Measurements from ENCODE around the gene BROX. TPM values are rescaled to one million over a fixed set of nuclear protein-coding genes. Genes with fewer than 3 reads are reported as not detected.
A peak's percentile ranks its signal among the peaks of the same experiment; 100 is the strongest.
"Not testable (repeated sequence)": the region's sequence is repeated elsewhere in the genome, so short reads cannot be mapped to it uniquely, and the experiment has no call there.

The BROX gene
- total RNA-seq, result 10 to 100 TPM; 24.3 to 37.3 TPM

- Histone ChIP-seq H3K4me3 (peak within 1 kb of the TSS; percentile 85 to 90), H3K27me3 (no peaks in the 10 kb centered on the region), H3K36me3 (peaks cover 14% of the 10 kb centered on the region), H3K4me1 (peaks cover 0 to 18% of the 10 kb centered on the region in 2 donors), H3K9me3 (no peaks in the 10 kb centered on the region), H3K27ac (peak within 1 kb of the TSS; percentile 94 to 99)
- TF ChIP-seq CTCF (IDR thresholded peaks at IDR 0.05), result no peak
- peak; percentile 93 for DNase-seq (ENCODE audit: low spot score)
Observed at GRCh38 chr1:222712253-222713090, at the start of gene BROX, which contains the start of gene AIDA. BROX (plus strand) TSS chr1:222712564; CDS start chr1:222715700, 3,136 bp downstream. AIDA (minus strand) TSS chr1:222712491; CDS start chr1:222712317, 174 bp downstream.

GRCh38 chr1:222663431-222663934 is 48.9 kb upstream of the BROX start:
- no peaks in the 10 kb centered on the region for H3K27me3 ChIP-seq
- H3K27ac ChIP-seq, result no peak overlapping the region
- H3K36me3 ChIP-seq, result peaks cover 77% of the 10 kb centered on the region
- TF ChIP-seq CTCF (IDR thresholded peaks at IDR 0.05), result no peak
- H3K4me3 ChIP-seq, result no peak overlapping the region
- no peaks in the 10 kb centered on the region for H3K4me1 ChIP-seq
- H3K9me3 ChIP-seq, result no peaks in the 10 kb centered on the region
- DNase-seq (ENCODE audit: low spot score), result no peak

- Histone ChIP-seq H3K4me3 (no peak overlapping the region), H3K27ac (no peak overlapping the region), H3K4me1 (no peaks in the 10 kb centered on the region), H3K27me3 (no peaks in the 10 kb centered on the region), H3K36me3 (peaks cover 53% of the 10 kb centered on the region), H3K9me3 (no peaks in the 10 kb centered on the region)
- no peak for DNase-seq (ENCODE audit: low spot score)
- TF ChIP-seq CTCF (IDR thresholded peaks at IDR 0.05), result no peak
Observed at GRCh38 chr1:222665964-222666363, 46.4 kb upstream of the BROX start.

GRCh38 chr1:222668184-222668583 is 44.2 kb upstream of the BROX start:
- not testable (repeated sequence) for H3K27me3 ChIP-seq; DNase-seq (ENCODE audit: low spot score); H3K9me3 ChIP-seq; H3K4me3 ChIP-seq; H3K4me1 ChIP-seq; H3K27ac ChIP-seq
- peaks cover 43% of the 10 kb centered on the region for H3K36me3 ChIP-seq

- not testable (repeated sequence) for H3K4me3 ChIP-seq; DNase-seq (ENCODE audit: low spot score); H3K4me1 ChIP-seq; H3K27ac ChIP-seq; H3K27me3 ChIP-seq; H3K9me3 ChIP-seq
- peaks cover 33% of the 10 kb centered on the region for H3K36me3 ChIP-seq
Observed at GRCh38 chr1:222669107-222669506, 43.3 kb upstream of the BROX start.

GRCh38 chr1:222670110-222670509 is 42.3 kb upstream of the BROX start:
- Histone ChIP-seq H3K27ac (no peak overlapping the region), H3K4me3 (no peak overlapping the region), H3K27me3 (no peaks in the 10 kb centered on the region), H3K4me1 (no peaks in the 10 kb centered on the region), H3K36me3 (peaks cover 24% of the 10 kb centered on the region), H3K9me3 (no peaks in the 10 kb centered on the region)
- no peak for DNase-seq (ENCODE audit: low spot score)
- no peak for TF ChIP-seq CTCF (IDR thresholded peaks at IDR 0.05)
